ENCODE measurements around the gene CNOT4. TPM values are rescaled to one million over a fixed set of nuclear protein-coding genes. Genes with fewer than 3 reads are reported as not detected.

CNOT4 gene
- total RNA-seq, 2 donors from 2014 or later: 11.9 to 12.2 TPM

DNA sequence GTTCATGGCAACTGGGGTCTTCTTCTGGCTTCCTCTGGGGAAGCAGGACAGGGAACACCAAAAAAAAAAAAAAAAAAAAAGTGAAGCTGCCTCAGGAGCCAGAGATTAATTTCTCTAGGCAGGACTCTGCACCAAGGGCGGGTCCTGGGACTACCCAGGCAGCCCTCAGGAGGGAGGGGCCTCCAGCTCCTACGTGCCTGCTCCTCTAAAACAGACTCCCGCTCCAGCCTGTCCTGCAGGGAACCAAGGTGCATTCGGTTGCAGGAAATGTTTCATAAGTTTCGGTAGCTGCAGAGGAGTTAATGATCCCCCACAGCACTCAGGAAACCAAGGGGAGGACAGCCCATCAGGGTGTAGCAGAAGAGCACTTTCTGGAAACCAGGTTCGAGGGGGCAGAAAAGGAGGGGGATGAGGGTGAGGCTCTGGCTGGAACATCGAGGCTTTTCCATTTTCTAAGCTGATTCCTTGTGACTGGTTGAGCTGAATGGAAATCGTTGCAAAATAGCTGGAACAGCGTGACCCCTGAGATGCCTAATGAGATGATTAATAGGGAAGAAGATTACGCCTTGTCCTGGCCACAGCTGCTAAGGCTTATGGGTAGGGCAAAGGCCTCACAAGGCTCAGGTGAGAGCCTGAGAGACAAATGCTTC lies 192.1 kb downstream of the CNOT4 start:
- ATAC-seq (peak; percentile 31), DNase-seq (peak in 2 of 4 donors; percentile 22 to 46)
- no peak for TF ChIP-seq CTCF (IDR thresholded peaks at IDR 0.05)
- TF ChIP-seq POLR2A (IDR thresholded peaks at IDR 0.05): no peak
- Histone ChIP-seq H3K36me3 (replicated peaks in 1 of 2; ENCODE audit: insufficient read depth in 1 of 2, low read depth in 2 of 2) (no peaks in the 10 kb centered on the region), H3K4me1 (peaks cover 7% of the 10 kb centered on the region), H3K27me3 (no peaks in the 10 kb centered on the region), H3K9me3 (no peaks in the 10 kb centered on the region), H3K4me3 (no peak overlapping the region), H3K27ac (no peak overlapping the region)
- intact Hi-C loops (cut with DNase I): no loop called here
- 51 to 67% methylated on average over 10 of the region's 10 CpGs for WGBS, 2 donors

- ATAC-seq (no peak), DNase-seq (no peak)
- peaks cover 7% of the 10 kb centered on the region for H3K4me1 ChIP-seq
- WGBS, 2 donors: 75 to 95% methylated on average over 6 to 8 of the region's 8 CpGs
- no peak overlapping the region for H3K4me3 ChIP-seq
- intact Hi-C loops (cut with DNase I): no loop called here
- no peaks in the 10 kb centered on the region for H3K9me3 ChIP-seq
- no peak overlapping the region for H3K27ac ChIP-seq
- H3K36me3 ChIP-seq (replicated peaks in 1 of 2; ENCODE audit: insufficient read depth in 1 of 2, low read depth in 2 of 2): no peaks in the 10 kb centered on the region
- H3K27me3 ChIP-seq: no peaks in the 10 kb centered on the region
- TF ChIP-seq POLR2A (IDR thresholded peaks at IDR 0.05): no peak
- TF ChIP-seq CTCF (IDR thresholded peaks at IDR 0.05): no peak
Observed at GRCh38 chr7:135316648-135317313, 193.1 kb downstream of the CNOT4 start.

- no peaks in the 10 kb centered on the region for H3K4me1 ChIP-seq
- ATAC-seq: no peak
- TF ChIP-seq POLR2A (IDR thresholded peaks at IDR 0.05) (no peak), CTCF (IDR thresholded peaks at IDR 0.05) (no peak)
- DNase-seq: no peak
- 75 to 84% methylated on average over 6 to 10 of the region's 10 CpGs for WGBS, 2 donors
- no peak overlapping the region for H3K4me3 ChIP-seq
- no peaks in the 10 kb centered on the region for H3K9me3 ChIP-seq
- no peaks in the 10 kb centered on the region for H3K36me3 ChIP-seq (replicated peaks in 1 of 2; ENCODE audit: insufficient read depth in 1 of 2, low read depth in 2 of 2)
- H3K27ac ChIP-seq: no peak overlapping the region
- H3K27me3 ChIP-seq: no peaks in the 10 kb centered on the region
- intact Hi-C loops (cut with DNase I): no loop called here
Observed at GRCh38 chr7:135313971-135314370, 195.9 kb downstream of the CNOT4 start.

Other genes with a start within 250 kb of the CNOT4 start
- 10 to 100 TPM; 13.7 to 24.4 TPM for gene NUP205, start 47.8 kb upstream of the CNOT4 start, total RNA-seq
- 10 to 100 TPM; 10.5 to 15.6 TPM for gene STMP1, start 152.4 kb upstream of the CNOT4 start, total RNA-seq
- gene SLC13A4, start 218.1 kb upstream of the CNOT4 start, total RNA-seq: not detected
- 1 to 10 TPM in 1 of 2 donors, not detected in 1; 3.1 TPM for gene FAM180A, start 238.7 kb upstream of the CNOT4 start, total RNA-seq

All from body of pancreas (tissue), 4 donors.